Measurements from ENCODE around the gene FOXP1.

FOXP1 gene

DNA sequence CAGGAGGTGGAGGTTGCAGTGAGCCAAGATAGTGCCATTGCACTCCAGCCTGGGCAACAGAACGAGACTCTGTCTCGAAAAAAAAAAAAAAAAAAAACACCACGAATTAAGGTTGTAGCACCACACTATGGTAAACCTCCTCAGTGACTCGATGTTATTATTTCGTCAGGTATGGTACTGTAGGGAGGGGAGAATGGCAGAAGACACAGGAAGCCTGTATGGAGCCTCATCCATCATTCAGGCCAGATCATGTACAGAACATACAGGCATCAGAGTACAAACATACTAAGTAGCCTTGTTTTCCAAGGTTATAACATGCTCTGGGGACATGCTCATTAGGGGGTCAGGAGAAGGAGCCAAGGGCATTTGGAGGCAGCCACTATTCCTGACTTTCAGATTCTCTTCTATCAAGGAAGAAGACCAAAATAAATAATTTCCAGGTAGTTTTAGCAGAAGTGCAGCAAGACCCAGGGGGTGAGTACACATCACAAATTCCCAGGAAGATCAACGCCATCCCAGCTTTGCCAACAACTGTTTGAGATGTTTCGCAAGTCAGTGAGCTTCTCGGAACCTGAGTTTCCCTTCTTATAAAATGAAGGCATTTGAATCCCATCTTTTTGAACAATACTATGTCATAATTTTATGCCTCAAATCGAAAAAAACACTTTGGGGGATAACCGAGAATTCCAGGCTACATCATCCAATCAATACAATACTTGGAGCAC is 79.8 kb downstream of the FOXP1 start:
- no peak for DNase-seq

GRCh38 chr3:71502066-71502625 is 81.4 kb downstream of the FOXP1 start:
- no peak for DNase-seq

DNA sequence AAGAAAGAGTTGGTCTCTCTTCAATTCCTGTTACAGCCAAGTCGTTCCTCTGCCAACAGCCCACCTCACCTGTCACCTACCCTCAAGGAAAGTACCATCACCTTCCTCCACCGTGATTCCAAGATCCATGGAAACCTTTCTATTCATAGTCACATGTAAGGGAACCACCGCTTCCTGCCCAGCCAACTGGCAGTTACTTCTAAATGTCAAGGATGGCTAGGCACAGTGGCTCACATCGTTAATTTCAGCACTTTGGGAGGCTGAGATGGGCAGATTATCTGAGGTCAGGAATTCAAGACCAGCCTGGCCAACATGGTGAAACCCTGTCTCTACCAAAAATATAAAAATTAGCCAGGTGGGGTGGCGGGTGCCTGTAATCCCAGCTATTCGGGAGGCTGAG is 82.8 kb downstream of the FOXP1 start:
- DNase-seq: no peak

- no peak for DNase-seq
Measured at GRCh38 chr3:71499227-71499876, 84.2 kb downstream of the FOXP1 start.

DNA sequence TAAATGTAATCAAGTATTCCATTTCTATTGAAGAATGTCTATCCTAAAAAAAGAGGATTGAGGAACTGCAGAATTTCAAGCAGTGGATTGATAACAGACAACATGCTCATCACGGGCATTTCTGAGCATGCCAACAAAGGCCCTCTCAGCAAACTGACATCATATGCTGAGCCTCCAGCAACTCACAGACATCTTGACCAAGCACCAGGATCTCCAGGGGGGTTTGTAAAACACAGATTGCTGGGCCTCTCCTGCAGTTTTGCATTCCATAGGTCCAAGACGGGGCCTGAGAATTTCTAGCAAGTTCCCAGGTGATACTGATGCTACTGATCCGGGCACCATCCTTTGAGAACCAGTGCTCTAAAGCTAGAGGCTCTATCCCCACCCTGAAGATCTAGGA is 85.0 kb downstream of the FOXP1 start:
- no peak for DNase-seq

DNA sequence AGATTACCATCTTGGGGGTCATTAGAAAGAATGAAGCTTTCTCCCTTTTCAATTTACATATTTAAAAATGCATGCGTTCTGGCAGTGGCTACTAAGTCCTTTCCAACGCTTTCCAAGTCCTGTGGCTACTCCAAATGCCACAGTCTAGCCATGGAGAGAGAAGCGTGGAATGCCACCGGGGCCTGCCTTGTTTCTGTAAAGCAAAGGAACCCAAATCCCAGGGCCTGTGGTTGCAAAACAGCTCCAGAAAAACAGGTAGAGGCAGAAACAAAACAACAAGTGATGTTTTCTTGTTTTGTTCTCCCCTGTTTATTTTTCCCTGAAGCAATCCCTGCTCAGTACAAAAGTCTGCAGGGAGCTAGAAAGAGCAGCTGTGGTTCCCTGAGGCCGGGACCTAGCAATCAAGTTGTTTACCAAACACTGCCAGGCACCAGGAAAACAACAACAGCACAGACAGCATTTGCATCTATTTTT is 85.5 kb downstream of the FOXP1 start:
- DNase-seq: no peak

- no peak for DNase-seq
Measured at GRCh38 chr3:71497367-71497897, 86.1 kb downstream of the FOXP1 start.

DNA sequence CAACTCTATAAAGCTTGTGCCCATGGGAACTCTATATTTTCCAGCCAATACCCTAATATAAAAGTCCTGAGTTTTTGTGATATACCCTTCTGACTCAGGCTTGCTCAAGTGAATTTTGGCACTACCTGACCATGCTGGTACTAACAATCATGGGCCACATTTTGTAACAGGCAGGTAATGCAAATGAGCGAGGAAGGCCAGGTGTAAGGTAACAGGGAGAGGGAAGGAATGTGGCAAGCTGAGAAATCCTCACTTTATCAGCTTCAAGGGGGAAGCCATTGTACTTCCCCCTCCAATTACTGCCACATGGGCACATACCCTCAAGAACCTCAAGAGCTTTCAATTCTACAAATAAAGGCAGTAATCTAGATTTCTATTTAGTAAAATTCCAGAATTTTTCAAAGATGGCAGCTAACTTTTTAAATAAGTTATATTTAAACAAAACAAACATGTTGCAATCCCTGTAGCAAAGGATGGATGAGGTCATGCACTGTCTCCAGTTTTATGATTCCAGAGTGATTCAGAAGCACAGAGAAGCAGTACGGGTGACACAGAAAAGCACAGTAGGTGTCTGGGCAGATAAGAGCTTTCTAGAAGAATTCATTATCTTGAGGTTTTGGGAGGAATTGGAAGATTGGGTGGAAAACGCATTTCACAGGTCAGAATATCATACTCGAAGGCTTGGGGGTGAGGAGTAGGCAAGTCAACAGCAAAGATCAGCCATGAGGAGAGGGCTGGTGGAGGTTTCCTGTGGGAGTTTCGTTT is 87.6 kb downstream of the FOXP1 start:
- DNase-seq: no peak

DNA sequence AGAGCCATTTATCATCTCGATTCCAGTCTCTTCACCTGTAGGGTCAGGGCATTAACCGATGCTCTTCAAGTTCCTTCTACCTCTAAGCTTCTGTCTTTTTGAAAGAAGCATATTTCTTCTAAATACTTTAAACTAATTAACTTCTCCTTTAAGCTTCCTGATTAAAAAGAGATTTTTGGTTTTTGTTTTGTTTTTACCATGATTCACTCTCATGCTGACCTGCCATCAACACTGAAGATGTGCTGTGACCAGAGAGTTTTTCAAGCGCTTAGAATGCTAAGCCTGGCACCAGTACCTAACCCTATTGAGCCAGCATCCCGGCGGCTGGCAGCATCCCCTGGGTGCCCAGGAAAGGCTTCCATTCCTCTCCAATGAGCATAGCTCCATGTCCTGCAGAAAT is 89.3 kb downstream of the FOXP1 start:
- no peak for DNase-seq

- no peak for DNase-seq
Measured at GRCh38 chr3:71492974-71493771, 90.4 kb downstream of the FOXP1 start.

DNA sequence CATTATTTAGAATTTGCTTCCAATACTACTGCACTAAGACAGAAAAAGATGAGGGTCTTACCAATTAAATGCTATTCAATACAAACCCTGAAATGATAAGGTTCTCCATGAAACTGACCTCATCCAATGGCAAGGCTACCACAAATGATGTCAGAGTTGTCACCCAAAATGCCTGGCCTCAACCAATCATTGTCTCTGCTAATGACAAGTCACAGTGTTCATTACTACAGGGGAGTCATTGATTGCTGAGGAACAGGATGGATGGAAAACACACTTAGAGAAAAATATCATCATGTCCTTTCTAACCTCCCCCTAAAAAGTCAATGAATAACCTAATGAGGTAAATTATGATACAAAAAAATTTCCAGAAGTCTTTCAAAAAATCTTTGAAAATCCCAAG is 91.0 kb downstream of the FOXP1 start:
- DNase-seq: no peak

- DNase-seq: no peak
Measured at GRCh38 chr3:71491154-71491752, 92.3 kb downstream of the FOXP1 start.

DNA sequence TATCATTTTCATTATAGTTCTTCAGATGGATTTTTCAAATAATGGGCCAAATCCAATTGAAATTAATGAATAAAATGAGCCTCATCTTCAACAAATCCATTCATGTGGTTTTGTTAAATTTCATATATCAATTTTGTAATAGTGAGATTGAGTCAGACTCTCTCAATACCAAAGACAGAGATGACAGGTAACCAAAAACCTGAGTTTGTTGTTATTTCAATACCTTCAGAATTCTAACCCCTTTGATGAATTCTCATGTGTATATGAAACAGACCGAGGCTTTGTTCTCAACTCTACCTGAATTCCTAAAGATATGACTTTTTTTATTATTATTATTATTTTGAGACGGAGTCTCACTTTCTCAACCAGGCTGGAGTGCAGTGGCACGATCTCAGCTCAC is 92.8 kb downstream of the FOXP1 start:
- no peak for DNase-seq

GRCh38 chr3:71489315-71489761 is 94.2 kb downstream of the FOXP1 start:
- no peak for DNase-seq

GRCh38 chr3:71488882-71489281 is 94.6 kb downstream of the FOXP1 start:
- DNase-seq: no peak

- DNase-seq: peak; percentile 9
Measured at GRCh38 chr3:71488391-71488809, 95.1 kb downstream of the FOXP1 start.

GRCh38 chr3:71487418-71487817 is 96.1 kb downstream of the FOXP1 start:
- DNase-seq: no peak

GRCh38 chr3:71486831-71487230 is 96.7 kb downstream of the FOXP1 start:
- no peak for DNase-seq

DNA sequence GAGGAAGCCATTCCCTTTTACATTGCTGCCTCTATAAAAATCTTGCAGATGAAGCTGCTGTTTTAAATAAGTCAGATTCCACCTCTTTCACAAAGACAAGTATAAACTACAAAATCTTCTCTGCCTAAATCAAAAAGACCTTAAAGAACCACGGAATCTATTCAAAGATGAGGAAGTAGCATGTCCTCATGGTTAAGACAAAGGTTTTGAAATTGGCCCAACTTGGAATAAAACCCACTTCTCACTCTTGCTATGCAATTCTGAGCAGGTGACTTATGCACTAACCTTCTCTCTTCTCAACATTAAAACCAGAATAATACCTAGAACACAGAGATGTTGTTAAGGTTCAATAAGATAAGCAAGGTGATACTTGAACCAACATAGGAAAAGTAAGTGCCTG is 97.6 kb downstream of the FOXP1 start:
- no peak for DNase-seq

GRCh38 chr3:71484452-71484851 is 99.1 kb downstream of the FOXP1 start:
- no peak for DNase-seq

GRCh38 chr3:71484047-71484446 is 99.5 kb downstream of the FOXP1 start:
- no peak for DNase-seq

DNA sequence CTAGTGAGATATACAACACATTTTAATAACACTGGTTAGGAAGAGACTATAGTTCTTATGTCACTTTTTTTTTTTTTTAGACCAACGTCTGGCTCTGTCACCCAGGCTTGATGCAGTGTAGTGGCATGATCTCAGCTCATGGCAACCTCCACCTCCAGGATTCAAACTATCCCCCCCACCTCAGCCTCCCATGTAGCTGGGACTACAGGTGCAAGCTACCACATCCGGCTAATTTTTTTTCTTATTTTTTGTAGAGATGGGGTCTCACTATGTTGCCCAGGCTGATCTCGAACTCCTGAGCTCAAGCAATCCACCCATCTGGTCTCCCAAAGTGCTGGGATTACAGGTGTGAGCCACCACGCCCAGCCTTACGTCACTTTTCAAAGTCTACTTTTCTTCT is 100.8 kb downstream of the FOXP1 start:
- no peak for DNase-seq
